C1 segment of cervical spinal cord (tissue), 14 donors: Measurements from ENCODE around the gene SLC37A2.

Source experiments
- DNase-seq, 14 donors: peaks; one replicate each; lab custom pipeline; 2025; lab: John Stamatoyannopoulos, UW

The SLC37A2 gene

DNA sequence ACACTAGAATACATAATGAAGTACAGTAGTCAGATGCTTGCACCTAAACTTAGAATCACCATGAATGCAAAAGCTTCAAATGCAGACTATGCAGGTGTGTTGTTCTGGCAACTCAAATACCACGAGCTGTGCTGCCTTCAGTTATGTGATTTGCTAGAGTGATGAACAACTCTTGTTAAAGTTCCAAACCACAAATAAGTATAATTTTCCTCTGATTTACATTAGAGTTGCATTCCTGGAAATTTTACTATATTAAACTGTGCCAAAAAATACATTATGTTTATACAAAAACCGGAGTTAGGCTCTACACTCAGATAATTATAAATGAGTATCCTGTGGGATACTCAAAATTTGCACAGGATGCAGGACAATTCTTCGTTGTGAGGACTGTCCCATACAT, 45.4 kb downstream of the SLC37A2 start:
- DNase-seq = no peak

DNA sequence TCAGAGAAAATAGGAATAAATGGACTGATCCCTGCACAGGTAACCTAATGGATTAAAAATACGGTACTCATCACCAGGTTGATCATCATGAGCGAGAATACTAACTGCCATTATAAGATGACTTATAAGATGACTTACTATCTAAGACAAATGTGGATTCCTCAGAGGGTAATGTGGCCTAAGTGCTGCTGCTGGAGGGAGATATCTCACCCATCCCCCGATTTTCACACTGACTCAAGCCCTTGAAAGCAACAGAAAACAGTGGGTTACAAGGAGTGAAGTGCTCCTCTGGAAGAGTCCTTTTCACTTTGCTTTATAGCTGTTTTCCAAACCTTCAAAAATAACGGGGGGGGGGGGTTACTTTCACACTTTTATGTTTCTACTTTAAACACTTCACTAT, 47.4 kb downstream of the SLC37A2 start:
- DNase-seq = no peak

DNA sequence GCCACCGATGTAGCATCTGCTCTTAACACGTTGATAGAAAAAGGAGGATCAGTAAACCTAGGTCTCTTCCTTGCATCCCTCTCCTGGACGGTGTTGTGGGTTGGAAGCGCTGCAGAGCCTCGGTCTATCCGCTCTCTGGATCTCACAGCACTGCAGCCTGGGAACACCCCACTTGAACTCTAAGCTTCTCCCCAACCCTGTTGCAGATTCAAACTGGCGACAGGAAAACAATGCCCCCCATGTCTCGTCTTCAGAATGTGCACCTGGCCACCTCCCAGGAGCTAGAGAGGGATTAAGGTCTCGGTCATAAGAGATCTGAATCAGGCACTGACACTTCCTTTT, 47.9 kb downstream of the SLC37A2 start:
- DNase-seq = peak in 3 of 14 donors; percentile 35 to 46 (median 45)

DNA sequence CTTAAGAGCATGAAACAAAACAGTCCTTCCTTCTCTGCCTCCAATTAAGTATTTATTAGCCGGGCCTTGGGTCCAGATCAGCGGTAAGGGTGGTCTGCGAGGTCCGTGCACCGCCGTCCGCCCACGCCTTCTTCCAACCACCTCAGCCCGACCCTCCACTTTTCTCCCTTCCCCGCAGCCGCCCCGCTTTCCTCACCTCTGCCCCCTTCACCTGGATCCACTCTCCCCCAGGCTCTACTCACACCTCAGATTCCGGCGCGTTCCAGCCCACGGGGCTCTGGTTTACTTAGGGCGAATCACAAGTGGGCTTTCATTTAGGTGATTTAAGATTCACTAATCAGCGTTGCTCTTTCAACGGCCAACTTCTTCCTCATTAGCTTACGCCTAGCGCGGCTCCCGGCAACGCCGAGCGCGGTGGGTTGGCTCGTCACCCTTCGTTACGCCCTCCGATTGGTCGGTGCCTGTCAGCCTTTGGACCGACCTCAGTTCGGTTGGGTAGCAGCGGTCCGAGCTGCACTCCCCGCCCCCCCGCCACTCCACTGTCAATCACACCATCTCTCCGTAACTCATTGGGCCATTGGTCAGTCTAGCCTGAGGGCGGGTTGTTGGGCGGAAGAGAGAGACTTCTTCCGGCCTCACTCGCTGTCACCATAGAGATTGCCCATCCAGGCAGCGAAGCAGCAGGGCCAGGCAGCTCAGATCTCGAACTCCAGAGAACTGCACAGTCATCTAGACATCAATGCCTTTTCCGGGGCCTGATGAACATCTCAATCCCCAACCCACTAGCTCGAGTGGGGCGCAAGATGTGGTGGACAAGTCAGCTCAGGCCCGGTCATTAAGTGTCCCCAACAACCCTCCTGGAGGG, 48.5 kb downstream of the SLC37A2 start, which contains the start of gene TMEM218:
TMEM218 (minus strand) TSS at position 284 of the 865 bp plus-strand sequence. CDS start 9,385 bp downstream, outside the sequence.
- DNase-seq = peak; percentile 73 to 100 (median 97)

DNA sequence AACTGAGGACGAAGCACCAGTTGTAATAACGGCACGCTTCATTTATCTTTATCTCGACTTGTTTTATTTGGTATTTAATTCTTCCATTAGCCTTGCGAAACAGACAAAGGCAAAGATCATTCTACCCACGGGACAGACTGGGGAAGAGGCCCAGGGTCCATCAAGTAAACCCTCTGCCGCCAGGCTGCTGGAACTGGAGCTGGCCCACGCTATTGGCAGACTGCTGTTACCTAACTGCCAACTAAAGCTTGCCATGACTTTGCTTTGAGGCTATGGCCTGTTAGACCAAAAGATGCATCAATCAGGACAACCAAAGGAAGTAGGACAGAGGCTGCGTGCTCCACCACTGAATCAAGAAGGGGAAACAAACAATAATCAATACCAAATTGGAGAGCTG, 49.1 kb downstream of the SLC37A2 start:
- peak in 2 of 14 donors; percentile 38 to 44 for DNase-seq

DNA sequence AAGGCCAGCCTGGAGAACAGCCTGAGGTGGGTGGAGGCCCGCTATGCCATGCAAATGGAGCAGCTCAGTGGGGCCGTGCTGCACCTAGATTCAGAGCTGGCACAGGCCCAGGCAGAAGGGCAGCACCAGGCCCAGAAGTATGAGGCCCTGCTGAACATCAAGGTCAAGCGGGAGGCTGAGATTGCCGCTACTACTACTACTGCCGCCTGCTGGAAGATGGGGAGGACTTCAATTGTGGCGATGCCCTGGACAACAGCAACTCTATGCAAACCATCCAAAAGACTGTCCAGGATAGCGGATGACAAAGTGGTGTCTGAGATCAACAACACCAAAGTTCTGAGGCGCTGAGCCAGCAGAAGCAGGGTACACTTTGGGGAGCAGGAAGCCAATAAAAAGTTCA, 51.4 kb downstream of the SLC37A2 start:
- DNase-seq = no peak

DNA sequence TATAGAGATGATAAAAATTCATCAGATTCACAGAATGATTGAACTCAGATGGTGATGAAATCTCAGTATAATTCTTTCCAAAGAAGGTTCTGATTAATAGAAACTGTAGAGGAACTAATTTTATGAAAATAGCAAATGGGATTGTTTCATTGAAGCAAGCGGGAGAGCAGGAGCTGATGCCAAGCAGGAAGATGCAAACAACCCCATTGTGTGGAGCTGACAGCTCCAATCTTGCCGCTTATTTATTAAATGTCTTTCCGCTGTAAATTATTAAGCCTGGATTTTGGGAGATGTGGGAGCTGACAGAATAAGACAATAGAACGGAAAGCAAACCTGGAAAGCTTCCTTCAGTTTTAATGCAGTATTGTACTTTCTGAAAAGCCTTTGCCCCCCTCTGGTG, 54.3 kb downstream of the SLC37A2 start:
- DNase-seq = no peak

DNA sequence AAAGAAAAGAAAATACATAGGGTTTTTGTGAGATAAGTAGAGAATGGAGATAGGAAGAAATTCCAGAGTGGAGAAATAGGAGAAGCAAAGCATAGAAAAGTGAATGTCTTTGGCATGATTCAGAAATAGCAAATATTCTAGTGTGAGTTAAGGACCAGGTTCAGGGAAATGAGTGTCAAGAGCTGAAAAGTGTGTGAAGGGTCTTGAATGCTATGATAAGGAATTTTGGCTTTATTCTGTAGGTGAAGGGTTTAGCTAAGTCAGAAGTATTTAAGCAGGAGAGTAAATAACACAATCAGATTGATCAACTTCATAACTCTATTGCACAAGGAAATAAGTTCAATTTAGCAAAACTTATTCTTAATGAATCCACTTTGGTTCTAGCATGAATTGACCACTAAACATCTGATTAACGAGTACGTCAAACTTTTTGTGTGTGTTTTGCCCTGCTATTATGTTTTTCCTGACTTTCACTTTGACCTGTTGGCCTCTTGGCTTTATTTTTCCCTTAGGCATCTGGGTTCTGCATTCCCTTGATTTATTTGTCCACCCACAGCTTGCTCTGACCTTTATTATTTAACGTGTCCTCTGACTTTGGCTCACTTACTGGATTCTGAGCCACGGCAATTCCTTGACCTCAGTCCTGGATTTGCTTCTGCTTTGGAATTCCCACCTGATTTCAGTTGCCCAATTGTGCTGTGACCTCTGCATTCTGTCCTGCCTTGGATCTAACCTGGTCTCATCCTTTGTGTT, 60.3 kb downstream of the SLC37A2 start:
- DNase-seq = no peak

DNA sequence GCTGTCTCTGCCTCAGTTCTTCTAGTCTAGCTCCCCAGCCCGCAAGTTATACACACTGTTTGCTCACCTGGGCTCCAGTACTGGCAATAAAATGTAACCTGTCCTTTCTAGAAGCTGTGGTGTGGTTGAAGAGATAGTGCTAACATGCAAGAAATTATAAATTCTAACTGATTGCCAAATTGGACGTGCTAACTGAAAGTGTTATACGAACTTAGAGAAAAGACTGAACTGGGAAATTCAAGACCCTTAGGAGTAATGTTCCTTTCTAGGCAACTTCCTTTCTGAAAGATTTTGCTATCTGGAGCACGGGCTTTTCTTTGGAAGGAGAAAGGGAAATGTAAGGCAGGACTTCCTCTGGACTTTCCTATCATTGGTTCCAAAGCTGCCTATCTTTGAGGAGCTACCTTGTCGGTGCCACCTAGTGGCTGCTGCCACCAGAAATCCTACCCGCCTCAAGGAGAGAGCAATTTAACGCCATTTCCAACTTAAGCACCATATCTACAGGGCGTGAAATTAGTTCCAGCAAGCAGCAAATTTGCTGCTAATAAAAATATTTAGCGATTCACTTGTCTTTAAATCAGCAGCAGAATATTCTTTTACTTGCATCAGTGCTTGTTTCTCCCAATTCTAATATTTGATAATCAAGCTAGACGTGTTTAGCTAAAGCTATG, 61.0 kb downstream of the SLC37A2 start:
- peak in 2 of 14 donors; percentile 11 to 15 for DNase-seq

DNA sequence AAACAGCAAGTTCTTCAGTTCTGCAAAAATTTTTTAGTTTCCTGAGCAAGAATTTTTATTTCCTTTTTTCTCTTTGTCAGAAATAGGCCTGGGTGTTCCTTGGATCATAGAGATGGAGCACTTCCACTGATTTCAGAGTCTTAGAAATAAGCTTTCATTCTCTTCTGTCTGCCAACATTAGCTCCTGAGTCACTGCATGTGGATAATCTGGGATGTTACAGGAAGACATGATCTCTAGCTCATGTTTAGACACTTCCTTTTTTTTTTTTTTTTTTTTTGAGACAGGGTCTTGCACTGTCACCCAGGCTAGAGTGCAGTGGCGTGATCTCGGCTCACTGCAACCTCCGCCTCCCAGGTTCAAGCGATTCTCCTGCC, 61.5 kb downstream of the SLC37A2 start:
- DNase-seq = no peak

DNA sequence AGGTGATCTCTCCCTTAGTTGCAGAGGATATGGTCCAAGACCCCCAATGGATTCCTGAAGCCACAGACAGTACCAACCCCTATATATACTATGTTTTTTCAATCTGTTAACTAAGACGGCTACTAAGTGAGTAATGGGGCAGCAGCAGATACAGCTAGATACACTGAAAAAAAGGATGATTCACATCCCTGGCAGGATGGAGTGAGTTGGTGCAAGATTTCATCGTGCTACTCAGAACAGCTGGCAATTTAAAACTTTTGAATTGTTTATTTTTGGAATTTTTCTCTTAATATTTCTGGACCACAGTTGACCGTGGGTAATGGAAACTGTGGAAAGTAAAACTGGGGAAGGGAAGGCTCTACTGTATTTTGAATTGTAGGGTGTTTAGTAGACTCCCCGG, 65.3 kb downstream of the SLC37A2 start:
- no peak for DNase-seq

DNA sequence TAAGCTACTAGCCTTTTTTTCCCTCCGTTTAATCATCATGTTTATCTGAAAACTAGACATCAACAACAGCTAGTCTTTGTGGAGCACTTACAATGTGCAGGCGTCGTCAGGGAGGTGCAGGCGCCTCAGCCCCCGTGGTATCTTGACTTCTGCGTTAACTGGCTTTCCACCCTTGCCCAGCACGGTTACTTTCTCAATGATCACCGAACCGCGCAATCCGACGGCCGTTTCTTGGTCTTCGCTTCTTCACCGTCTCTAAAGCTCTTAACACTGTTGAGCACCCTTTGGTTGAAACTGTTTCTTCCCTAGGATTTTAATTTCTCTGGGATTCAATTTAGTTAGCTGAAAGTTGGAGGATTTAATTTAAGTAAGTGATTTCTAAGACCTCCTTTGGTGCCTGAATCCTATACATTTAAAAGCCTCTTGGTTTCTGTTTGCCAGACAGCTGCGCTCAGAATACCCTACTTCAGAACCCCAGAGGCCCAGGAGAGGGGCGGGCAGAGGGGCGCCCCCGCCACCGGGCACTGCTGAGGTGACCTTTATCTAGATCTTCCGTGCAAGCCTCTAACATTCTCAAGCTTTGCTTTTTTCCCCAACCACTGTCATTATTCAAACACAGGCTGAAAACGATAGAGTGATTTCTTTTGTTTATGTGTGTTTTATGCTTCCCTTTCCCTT, 66.3 kb downstream of the SLC37A2 start:
- no peak for DNase-seq

DNA sequence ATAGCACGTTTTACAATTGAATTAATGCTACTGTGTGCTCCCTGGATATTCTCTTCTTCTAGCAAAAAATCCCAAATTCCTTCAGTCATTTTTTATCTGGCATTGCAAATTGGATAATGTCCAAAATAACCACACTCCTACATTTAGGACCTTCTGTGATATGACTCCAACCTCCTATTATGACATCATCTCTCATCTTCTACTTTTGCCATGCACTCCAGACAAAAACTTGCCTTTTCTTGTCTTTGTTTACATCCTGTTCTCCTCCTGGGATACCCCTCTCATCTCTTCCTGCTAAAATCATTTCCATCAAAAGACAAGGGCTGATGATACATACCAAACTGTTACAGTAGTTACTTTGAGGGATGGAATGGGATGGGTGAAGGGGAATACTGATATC, 69.0 kb downstream of the SLC37A2 start:
- no peak for DNase-seq

DNA sequence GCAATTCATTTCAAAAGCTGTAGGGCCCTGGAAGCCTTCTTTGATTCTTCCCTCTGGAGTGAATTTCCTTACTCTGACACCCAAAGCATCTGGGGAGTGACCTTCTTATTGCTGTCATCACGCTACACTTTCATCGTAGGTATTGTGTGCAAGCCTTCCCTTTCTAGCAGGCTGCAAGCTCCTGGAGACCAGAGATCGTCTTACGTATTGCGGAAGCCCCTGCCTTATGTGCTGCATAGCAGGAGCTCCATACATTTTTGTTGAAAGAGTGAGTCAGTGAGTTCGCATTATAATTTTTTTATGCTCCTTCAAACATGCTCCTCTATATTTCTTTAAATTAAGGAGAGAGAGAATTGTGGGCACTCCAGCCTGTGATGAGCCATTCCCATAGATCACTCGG, 69.5 kb downstream of the SLC37A2 start:
- no peak for DNase-seq

DNA sequence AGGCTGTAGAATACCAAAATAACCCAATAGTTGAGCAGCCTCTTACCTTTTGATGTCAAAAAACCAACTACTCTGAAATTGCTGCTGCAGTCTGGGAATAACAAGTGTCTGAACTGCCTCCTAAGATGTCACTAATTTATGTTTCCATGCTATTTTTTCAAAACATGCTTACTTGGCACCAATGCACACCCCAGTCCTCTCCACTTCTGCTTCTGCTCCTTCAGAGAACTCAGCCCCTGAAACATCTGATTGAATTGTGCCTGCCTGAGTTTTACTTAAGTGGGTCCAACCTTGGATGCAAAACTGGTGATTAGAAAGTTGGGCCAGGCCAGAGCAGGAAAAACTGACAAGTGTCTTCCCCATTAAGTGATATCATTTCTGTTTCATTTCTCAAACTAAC, 72.9 kb downstream of the SLC37A2 start:
- DNase-seq = no peak

DNA sequence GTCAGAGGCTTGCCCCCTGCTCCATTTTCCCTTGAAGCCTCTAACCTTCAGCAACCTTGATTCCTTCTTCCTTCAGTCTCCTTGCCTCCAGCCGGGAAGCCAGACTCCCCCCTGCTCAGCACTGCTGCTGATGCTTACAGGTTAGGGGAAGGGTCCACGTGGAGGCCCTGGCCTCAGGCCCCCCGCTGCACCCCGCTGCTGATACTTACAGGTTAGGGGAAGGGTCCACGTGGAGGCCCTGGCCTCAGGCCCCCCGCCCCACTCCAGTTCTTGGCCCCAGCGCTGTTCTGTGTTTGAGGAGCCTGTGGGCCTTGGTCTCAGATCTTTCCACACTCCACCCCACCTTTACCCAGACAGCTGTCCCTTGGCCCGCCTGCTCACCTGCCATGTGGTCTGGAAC, 75.9 kb downstream of the SLC37A2 start:
- no peak for DNase-seq

DNA sequence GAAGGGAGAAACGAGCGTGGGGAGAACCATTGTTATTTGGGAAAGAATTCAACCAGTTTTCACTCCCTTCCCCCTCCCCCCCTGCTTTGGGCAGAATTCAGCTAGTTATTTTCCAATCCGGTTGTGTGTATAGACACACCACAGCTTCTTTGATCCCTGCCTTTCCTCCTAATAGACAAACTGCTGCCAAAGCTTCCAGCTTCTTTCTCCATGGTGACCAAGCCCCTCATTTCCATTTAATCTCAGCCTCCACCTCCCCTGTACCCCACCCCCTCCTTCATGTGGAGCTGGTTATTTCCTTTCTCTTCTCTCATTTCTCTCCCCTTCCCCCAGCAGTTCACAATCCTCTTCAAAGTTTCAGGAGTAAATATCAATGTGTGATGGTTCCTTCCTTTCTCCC, 76.7 kb downstream of the SLC37A2 start:
- DNase-seq = no peak
